CD4-positive, alpha-beta T cell treated with Interleukin-21 for 1 hour (primary cell): Measurements from ENCODE around the gene POM121.
"Not testable (repeated sequence)": the region's sequence is repeated elsewhere in the genome, so short reads cannot be mapped to it uniquely, and the experiment has no call there.

Experiments
- DNase-seq: peaks from one replicate; pipeline ENCODE4 v3.0.0-alpha.2; 2020

Gene POM121

DNA sequence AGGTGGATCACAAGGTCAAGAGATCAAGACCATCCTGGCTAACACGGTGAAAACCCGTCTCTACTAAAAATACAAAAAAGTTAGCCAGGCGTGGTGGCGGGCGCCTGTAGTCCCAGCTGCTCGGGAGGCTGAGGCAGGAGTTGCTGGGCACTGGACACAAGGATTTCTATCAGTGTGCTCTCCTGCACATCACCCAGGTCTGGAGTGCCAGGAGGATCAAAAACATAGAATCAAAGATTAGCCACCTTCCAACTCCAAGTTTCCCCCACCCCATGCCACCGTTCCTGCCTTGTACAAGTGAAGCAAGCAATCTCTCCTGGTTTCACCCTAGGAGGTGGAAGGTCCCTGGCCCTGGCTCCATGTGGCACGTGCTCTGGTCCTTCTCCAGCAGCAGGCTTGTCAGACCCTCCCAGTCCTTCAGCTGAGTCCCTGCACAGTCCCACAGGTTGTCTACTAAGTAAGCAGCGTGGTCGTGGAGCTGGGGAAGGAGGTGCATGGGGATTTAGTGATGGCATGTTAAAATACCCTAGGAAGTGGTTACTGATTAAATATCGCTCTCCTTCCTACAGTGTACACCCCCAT lies 73.1 kb downstream of the POM121 start:
- not testable (repeated sequence) for DNase-seq
